HG02852 (cell line): Measurements from ENCODE around the gene MED29.

Experiments used
- ATAC-seq: cut with Tn5 transposase; IDR thresholded peaks from one replicate; pipeline ENCODE4 v1.9.1; 2021; ENCODE audit warnings: mild to moderate bottlenecking, moderate library complexity; ENCODE audit not compliant: unreplicated experiment

The MED29 gene

GRCh38 chr19:39426170-39426569 lies 35.0 kb downstream of the MED29 start:
- no peak for ATAC-seq

- ATAC-seq, result no peak
Observed at GRCh38 chr19:39427707-39428106, 36.5 kb downstream of the MED29 start.

GRCh38 chr19:39428283-39429112 lies 37.3 kb downstream of the MED29 start:
- ATAC-seq, result no peak

GRCh38 chr19:39430675-39431593 lies 39.8 kb downstream of the MED29 start:
- peak; percentile 56 for ATAC-seq

GRCh38 chr19:39432677-39433025 lies 41.5 kb downstream of the MED29 start:
- ATAC-seq, result no peak

GRCh38 chr19:39433480-39434079 lies 42.4 kb downstream of the MED29 start:
- ATAC-seq, result no peak

- no peak for ATAC-seq
Observed at GRCh38 chr19:39434123-39435076, 43.2 kb downstream of the MED29 start.

GRCh38 chr19:39435499-39436349 lies 44.5 kb downstream of the MED29 start, which contains the start of gene RPS16:
TSS of gene RPS16 (minus strand) at chr19:39435949. CDS start at chr19:39435895, 54 bp downstream.
- ATAC-seq, result peak; percentile 66

GRCh38 chr19:39436350-39436716 lies 45.2 kb downstream of the MED29 start:
- ATAC-seq, result no peak

- ATAC-seq, result no peak
Observed at GRCh38 chr19:39438270-39438934, 47.2 kb downstream of the MED29 start.

GRCh38 chr19:39444598-39445195 lies 53.5 kb downstream of the MED29 start:
- ATAC-seq, result no peak

GRCh38 chr19:39445196-39446111 lies 54.3 kb downstream of the MED29 start, which contains the start of gene SUPT5H:
TSS of gene SUPT5H (plus strand) at chr19:39445582. CDS start at chr19:39445891, 309 bp downstream.
- ATAC-seq, result peak; percentile 83

GRCh38 chr19:39446365-39447084 lies 55.3 kb downstream of the MED29 start:
- no peak for ATAC-seq

GRCh38 chr19:39448271-39448670 lies 57.1 kb downstream of the MED29 start:
- ATAC-seq, result no peak

GRCh38 chr19:39449116-39449797 lies 58.1 kb downstream of the MED29 start:
- ATAC-seq, result no peak
